HepG2 (cell line): ENCODE results near the gene CPT1B. TPM values are rescaled to one million over a fixed set of nuclear protein-coding genes. Genes with fewer than 3 reads are reported as not detected.

Source experiments
- CREM ChIP-seq, 2 experiments: sonication (generic) in 1 of 2; formaldehyde crosslinking in 1 of 2; IDR thresholded peaks; 2 replicates each; pipeline versions ENCODE4 v1.4.0 to v1.6.1; 2016 to 2020; ENCODE audit warnings: antibody characterized with exemption in 1 of 2, mild to moderate bottlenecking in 1 of 2, missing genetic modification reagents in 1 of 2
- FLYWCH1 ChIP-seq: sonication (generic); formaldehyde crosslinking; IDR thresholded peaks from 2 replicates; pipeline ENCODE4 v1.8.1; 2023; ENCODE audit warnings: mild to moderate bottlenecking, missing genetic modification reagents
- IKZF4 ChIP-seq: sonication (generic); formaldehyde crosslinking; IDR thresholded peaks from 2 replicates; pipeline ENCODE4 v1.5.1; 2020; ENCODE audit warnings: borderline replicate concordance, mild to moderate bottlenecking, low read depth, missing genetic modification reagents; ENCODE audit errors: not compliant biosample characterization
- MBNL3 ChIP-seq: fragments of 250-450 bp; sonication (Bioruptor Pico); conservative IDR thresholded peaks from 2 replicates; pipeline ENCODE4 v1.8.0; 2022; ENCODE audit warnings: mild to moderate bottlenecking, inconsistent platforms
- MYC ChIP-seq: sonication (generic); formaldehyde crosslinking; IDR thresholded peaks from 2 replicates; pipeline ENCODE4 v1.9.0; 2021; ENCODE audit warnings: missing genetic modification reagents, borderline replicate concordance
- NFE2L2 ChIP-seq: fragments of 150-350 bp; IDR thresholded peaks from 2 replicates; pipeline ENCODE4 v1.6.1; 2014; ENCODE audit warnings: low read length
- SNAI1 ChIP-seq: sonication (generic); formaldehyde crosslinking; IDR thresholded peaks from 2 replicates; pipeline ENCODE4 v1.5.0; 2020; ENCODE audit warnings: mild to moderate bottlenecking, missing genetic modification reagents, borderline replicate concordance
- SNAPC2 ChIP-seq: sonication (generic); formaldehyde crosslinking; IDR thresholded peaks from 2 replicates; pipeline ENCODE4 v1.8.1; 2022; ENCODE audit warnings: mild to moderate bottlenecking, missing genetic modification reagents
- ZBTB37 ChIP-seq: sonication (generic); formaldehyde crosslinking; IDR thresholded peaks from 2 replicates; pipeline ENCODE4 v1.4.0; 2020; ENCODE audit warnings: mild to moderate bottlenecking, missing genetic modification reagents
- ZNF234 ChIP-seq: sonication (generic); formaldehyde crosslinking; conservative IDR thresholded peaks from 2 replicates; pipeline ENCODE4 v1.5.1; 2020; ENCODE audit warnings: mild to moderate bottlenecking, missing genetic modification reagents
- ZNF44 ChIP-seq: sonication (generic); formaldehyde crosslinking; IDR thresholded peaks from 2 replicates; pipeline ENCODE4 v1.5.1; 2020; ENCODE audit warnings: mild to moderate bottlenecking, missing genetic modification reagents
- ZNF776 ChIP-seq: sonication (generic); formaldehyde crosslinking; IDR thresholded peaks from 2 replicates; pipeline ENCODE4 v1.4.0; 2020; ENCODE audit warnings: mild to moderate bottlenecking, missing genetic modification reagents
- polyA plus RNA-seq, 8 experiments: library from polyadenylated mRNA; depleted of rRNA in 3 of 8; stranded (reverse) in 7 of 8; unstranded in 1 of 8; fragments of >200 nt; fragmentation: Illumina TruSeq in 4 of 8; extraction: Trizol in 4 of 8; gene quantifications; 2 replicates each; pipeline versions ENCODE4 v1.2.1 to v1.2.3, GENCODE V29; 2011 to 2016; ENCODE audit warnings: low read depth in 4 of 8, missing spikeins in 1 of 8, mixed read lengths in 1 of 8; ENCODE audit not compliant: insufficient read depth in 1 of 8
- total RNA-seq, 5 experiments: library from RNA; depleted of rRNA; stranded (reverse); fragments of >200 nt; fragmentation: Illumina TruSeq; extraction: Trizol; gene quantifications; 2 replicates each; pipeline ENCODE4 v1.2.3, GENCODE V29; 2016; ENCODE audit warnings: low read depth in 1 of 5
- TF ChIP-seq, protein P1 (sequence below): sonication (generic); formaldehyde crosslinking; IDR thresholded peaks from 2 replicates; pipeline ENCODE4 v1.4.0; 2020; ENCODE audit warnings: missing genetic modification reagents, mild to moderate bottlenecking, borderline replicate concordance
- TF ChIP-seq, protein P2 (sequence below): sonication (generic); formaldehyde crosslinking; IDR thresholded peaks from 2 replicates; pipeline ENCODE4 v1.4.0; 2020; ENCODE audit warnings: missing genetic modification reagents
- TF ChIP-seq, protein P3 (sequence below): sonication (generic); formaldehyde crosslinking; IDR thresholded peaks from 2 replicates; pipeline ENCODE4 v1.5.1; 2020; ENCODE audit warnings: missing genetic modification reagents, mild to moderate bottlenecking, borderline replicate concordance
- TF ChIP-seq, protein P4 (sequence below): sonication (generic); formaldehyde crosslinking; IDR thresholded peaks from 2 replicates; pipeline ENCODE4 v1.8.0; 2022; ENCODE audit warnings: mild to moderate bottlenecking, missing genetic modification reagents

The CPT1B gene
- total and polyA plus RNA-seq, 2 of the 13 experiments (the other 11 are each of a cell fraction or from before 2014, with no cell fraction given), result 9.2 to 19.5 TPM

DNA sequence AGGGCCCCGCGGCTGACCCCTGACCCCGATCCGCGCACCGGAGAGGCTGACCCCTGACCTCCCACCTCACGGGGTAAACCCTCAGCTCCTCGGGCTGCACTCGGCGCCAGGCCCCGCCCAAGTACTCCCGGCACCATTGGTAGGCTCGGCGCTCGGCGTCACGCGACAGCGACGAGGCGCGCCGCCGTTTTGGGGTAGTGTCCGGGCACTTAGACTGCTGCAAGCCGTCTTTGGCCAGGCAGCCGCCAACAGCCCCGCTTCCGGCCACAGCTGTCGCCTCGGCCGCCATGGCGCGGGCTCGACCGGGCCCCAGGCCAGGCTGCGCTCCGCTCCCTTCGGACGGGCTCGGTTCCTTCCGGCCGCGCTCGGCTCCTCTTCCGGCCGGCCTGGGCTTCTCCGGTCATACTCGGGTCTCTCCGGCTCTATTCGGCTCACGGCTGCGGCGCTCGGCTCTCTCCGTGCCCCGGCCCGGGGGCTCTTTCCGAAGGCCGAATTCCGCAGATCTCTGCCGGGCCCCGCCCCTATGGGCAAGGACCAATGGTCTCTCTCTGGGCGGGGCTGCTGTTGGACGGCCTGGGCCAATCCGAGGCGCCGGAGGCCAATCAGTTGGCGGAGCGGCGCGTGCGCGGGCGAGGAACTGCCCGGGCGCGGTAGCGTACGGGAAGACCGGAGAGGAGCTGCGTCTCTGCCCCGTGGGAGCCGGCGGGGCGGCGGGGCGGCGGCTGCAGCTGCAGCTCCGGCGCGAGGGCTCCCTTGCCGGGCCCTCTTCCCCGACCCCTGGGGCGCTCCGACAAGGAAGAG is 4.5 kb upstream of the CPT1B start, which contains the start of gene CHKB (continued):
- TF ChIP-seq, protein P1, sequence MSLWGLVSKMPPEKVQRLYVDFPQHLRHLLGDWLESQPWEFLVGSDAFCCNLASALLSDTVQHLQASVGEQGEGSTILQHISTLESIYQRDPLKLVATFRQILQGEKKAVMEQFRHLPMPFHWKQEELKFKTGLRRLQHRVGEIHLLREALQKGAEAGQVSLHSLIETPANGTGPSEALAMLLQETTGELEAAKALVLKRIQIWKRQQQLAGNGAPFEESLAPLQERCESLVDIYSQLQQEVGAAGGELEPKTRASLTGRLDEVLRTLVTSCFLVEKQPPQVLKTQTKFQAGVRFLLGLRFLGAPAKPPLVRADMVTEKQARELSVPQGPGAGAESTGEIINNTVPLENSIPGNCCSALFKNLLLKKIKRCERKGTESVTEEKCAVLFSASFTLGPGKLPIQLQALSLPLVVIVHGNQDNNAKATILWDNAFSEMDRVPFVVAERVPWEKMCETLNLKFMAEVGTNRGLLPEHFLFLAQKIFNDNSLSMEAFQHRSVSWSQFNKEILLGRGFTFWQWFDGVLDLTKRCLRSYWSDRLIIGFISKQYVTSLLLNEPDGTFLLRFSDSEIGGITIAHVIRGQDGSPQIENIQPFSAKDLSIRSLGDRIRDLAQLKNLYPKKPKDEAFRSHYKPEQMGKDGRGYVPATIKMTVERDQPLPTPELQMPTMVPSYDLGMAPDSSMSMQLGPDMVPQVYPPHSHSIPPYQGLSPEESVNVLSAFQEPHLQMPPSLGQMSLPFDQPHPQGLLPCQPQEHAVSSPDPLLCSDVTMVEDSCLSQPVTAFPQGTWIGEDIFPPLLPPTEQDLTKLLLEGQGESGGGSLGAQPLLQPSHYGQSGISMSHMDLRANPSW (CRISPR knock-in tag), result no peak
- 0 out of 2 replicates have a peak, but pooled peaks have one; percentile 66 for TF ChIP-seq ZNF234 (CRISPR knock-in tag)
- TF ChIP-seq SNAPC2, result peak; percentile 49; the same call in 1 of the 2 replicates
- no peak for TF ChIP-seq CREM (IDR thresholded peaks at IDR 0.05)
- TF ChIP-seq CREM (CRISPR knock-in tag; IDR thresholded peaks at IDR 0.05), result no peak
- TF ChIP-seq, protein P2, sequence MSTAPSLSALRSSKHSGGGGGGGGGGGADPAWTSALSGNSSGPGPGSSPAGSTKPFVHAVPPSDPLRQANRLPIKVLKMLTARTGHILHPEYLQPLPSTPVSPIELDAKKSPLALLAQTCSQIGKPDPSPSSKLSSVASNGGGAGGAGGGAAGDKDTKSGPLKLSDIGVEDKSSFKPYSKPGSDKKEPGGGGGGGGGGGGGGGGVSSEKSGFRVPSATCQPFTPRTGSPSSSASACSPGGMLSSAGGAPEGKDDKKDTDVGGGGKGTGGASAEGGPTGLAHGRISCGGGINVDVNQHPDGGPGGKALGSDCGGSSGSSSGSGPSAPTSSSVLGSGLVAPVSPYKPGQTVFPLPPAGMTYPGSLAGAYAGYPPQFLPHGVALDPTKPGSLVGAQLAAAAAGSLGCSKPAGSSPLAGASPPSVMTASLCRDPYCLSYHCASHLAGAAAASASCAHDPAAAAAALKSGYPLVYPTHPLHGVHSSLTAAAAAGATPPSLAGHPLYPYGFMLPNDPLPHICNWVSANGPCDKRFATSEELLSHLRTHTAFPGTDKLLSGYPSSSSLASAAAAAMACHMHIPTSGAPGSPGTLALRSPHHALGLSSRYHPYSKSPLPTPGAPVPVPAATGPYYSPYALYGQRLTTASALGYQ, result 0 out of 2 replicates have a peak, but pooled peaks have one; percentile 51
- peak; percentile 91; the same call in 1 of the 2 replicates for TF ChIP-seq ZNF44 (CRISPR knock-in tag)
- TF ChIP-seq FLYWCH1, result no peak
- no peak for TF ChIP-seq SNAI1
- peak; percentile 65 for TF ChIP-seq MYC
- TF ChIP-seq NFE2L2, result no peak
- no peak for TF ChIP-seq ZBTB37
- TF ChIP-seq, protein P3, sequence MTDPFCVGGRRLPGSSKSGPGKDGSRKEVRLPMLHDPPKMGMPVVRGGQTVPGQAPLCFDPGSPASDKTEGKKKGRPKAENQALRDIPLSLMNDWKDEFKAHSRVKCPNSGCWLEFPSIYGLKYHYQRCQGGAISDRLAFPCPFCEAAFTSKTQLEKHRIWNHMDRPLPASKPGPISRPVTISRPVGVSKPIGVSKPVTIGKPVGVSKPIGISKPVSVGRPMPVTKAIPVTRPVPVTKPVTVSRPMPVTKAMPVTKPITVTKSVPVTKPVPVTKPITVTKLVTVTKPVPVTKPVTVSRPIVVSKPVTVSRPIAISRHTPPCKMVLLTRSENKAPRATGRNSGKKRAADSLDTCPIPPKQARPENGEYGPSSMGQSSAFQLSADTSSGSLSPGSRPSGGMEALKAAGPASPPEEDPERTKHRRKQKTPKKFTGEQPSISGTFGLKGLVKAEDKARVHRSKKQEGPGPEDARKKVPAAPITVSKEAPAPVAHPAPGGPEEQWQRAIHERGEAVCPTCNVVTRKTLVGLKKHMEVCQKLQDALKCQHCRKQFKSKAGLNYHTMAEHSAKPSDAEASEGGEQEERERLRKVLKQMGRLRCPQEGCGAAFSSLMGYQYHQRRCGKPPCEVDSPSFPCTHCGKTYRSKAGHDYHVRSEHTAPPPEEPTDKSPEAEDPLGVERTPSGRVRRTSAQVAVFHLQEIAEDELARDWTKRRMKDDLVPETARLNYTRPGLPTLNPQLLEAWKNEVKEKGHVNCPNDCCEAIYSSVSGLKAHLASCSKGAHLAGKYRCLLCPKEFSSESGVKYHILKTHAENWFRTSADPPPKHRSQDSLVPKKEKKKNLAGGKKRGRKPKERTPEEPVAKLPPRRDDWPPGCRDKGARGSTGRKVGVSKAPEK (CRISPR knock-in tag), result no peak
- TF ChIP-seq, protein P4, sequence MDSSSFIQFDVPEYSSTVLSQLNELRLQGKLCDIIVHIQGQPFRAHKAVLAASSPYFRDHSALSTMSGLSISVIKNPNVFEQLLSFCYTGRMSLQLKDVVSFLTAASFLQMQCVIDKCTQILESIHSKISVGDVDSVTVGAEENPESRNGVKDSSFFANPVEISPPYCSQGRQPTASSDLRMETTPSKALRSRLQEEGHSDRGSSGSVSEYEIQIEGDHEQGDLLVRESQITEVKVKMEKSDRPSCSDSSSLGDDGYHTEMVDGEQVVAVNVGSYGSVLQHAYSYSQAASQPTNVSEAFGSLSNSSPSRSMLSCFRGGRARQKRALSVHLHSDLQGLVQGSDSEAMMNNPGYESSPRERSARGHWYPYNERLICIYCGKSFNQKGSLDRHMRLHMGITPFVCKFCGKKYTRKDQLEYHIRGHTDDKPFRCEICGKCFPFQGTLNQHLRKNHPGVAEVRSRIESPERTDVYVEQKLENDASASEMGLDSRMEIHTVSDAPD (CRISPR knock-in tag), result no peak; the same call in 1 of the 2 replicates
- peak; percentile 67; the same call in 1 of the 2 replicates for TF ChIP-seq ZNF776 (CRISPR knock-in tag)
- TF ChIP-seq IKZF4, result no peak
- TF ChIP-seq MBNL3, result no peak
